IMR-90 (cell line): ENCODE measurements around the gene SKIC8. TPM values are rescaled to one million over a fixed set of nuclear protein-coding genes. Genes with fewer than 3 reads are reported as not detected.

Source experiments
- ATAC-seq: fragments of 200-7000 bp; cut with Tn5 transposase; 2 replicates; pipeline ENCODE4 v1.9.1; 2020; ENCODE audit warnings: low read depth, mild to moderate bottlenecking, moderate library complexity
- BruUV-seq: library from RNA; stranded (reverse); fragments of 400-500 nt; replicated peaks from 2 replicates; lab custom pipeline; 2021; lab: Mats Ljungman, UMichigan
- CTCF ChIA-PET: fragments of 300-600 bp; formaldehyde crosslinking; extraction: SDS; loops from one replicate; lab custom pipeline; 2021; ENCODE audit warnings: antibody characterized with exemption; lab: Yijun Ruan, JAX
- POLR2A ChIA-PET: fragments of 300-600 bp; sonication (Branson Sonifier 250); formaldehyde crosslinking; loops from one replicate; lab custom pipeline; 2022; ENCODE audit warnings: antibody characterized with exemption; ENCODE audit not compliant: unreplicated experiment; lab: Charles Lee
- DNase-seq: peaks from one replicate; pipeline ENCODE4 v3.0.0; 2013
- H2AFZ ChIP-seq: replicated peaks from 2 replicates; pipeline ENCODE3; 2013; ENCODE audit warnings: low read length, mild to moderate bottlenecking; ENCODE audit not compliant: poor library complexity
- H2AK5ac ChIP-seq: 2 replicates; pipeline ENCODE4 v1.6.1; 2013; ENCODE audit warnings: low read depth, low read length, inconsistent platforms
- H2AK9ac ChIP-seq: replicated peaks from 2 replicates; pipeline ENCODE3; 2013; ENCODE audit warnings: mild to moderate bottlenecking, low read depth, low read length, moderate library complexity; ENCODE audit not compliant: poor library complexity
- H2BK120ac ChIP-seq: 2 replicates; pipeline ENCODE4 v1.6.1; 2013; ENCODE audit warnings: low read depth, low read length, inconsistent platforms
- H2BK15ac ChIP-seq: 3 replicates; pipeline ENCODE4 v1.6.1; 2013; ENCODE audit warnings: low read depth, low read length, inconsistent platforms
- H2BK20ac ChIP-seq: 2 replicates; pipeline ENCODE4 v1.6.1; 2013; ENCODE audit warnings: low read depth, mild to moderate bottlenecking, inconsistent platforms, low read length, moderate library complexity
- H2BK5ac ChIP-seq: 2 replicates; pipeline ENCODE4 v1.6.1; 2013; ENCODE audit warnings: mild to moderate bottlenecking, low read depth, low read length, inconsistent platforms; ENCODE audit not compliant: poor library complexity, severe bottlenecking
- H3K14ac ChIP-seq: replicated peaks from 2 replicates; pipeline ENCODE4 v1.6.1; 2013; ENCODE audit warnings: low read depth, low read length, inconsistent platforms
- H3K18ac ChIP-seq: 2 replicates; pipeline ENCODE4 v1.6.1; 2013; ENCODE audit warnings: low read depth, low read length, control low read depth
- H3K23ac ChIP-seq: 2 replicates; pipeline ENCODE4 v1.6.1; 2013; ENCODE audit warnings: low read depth, low read length, inconsistent platforms
- H3K27ac ChIP-seq: 2 replicates; pipeline ENCODE4 v1.5.1; 2013; ENCODE audit warnings: mild to moderate bottlenecking, control low read depth, low read length; ENCODE audit not compliant: insufficient read depth
- H3K27me3 ChIP-seq: 2 replicates; pipeline ENCODE4 v1.6.1; 2013; ENCODE audit warnings: low read length; ENCODE audit not compliant: control insufficient read depth, insufficient read depth
- H3K36me3 ChIP-seq: 2 replicates; pipeline ENCODE4 v1.6.1; 2013; ENCODE audit warnings: low read length, mixed read lengths; ENCODE audit not compliant: control insufficient read depth, insufficient read depth
- H3K4ac ChIP-seq: 2 replicates; pipeline ENCODE4 v1.6.1; 2013; ENCODE audit warnings: low read depth, low read length, inconsistent platforms
- H3K4me1 ChIP-seq: 2 replicates; pipeline ENCODE4 v1.6.1; 2013; ENCODE audit warnings: low read length, mixed read lengths; ENCODE audit not compliant: control insufficient read depth, insufficient read depth
- H3K4me2 ChIP-seq: 2 replicates; pipeline ENCODE4 v1.6.1; 2013; ENCODE audit warnings: low read depth, mild to moderate bottlenecking, control low read depth, low read length, moderate library complexity
- H3K4me3 ChIP-seq: 2 replicates; pipeline ENCODE4 v1.5.1; 2013; ENCODE audit warnings: low read depth, mild to moderate bottlenecking, control low read depth, low read length, moderate library complexity; ENCODE audit not compliant: insufficient read depth
- H3K56ac ChIP-seq: 2 replicates; pipeline ENCODE4 v1.6.1; 2013; ENCODE audit warnings: low read length, inconsistent platforms; ENCODE audit not compliant: insufficient read depth; ENCODE audit errors: extremely low read depth
- H3K79me1 ChIP-seq, 2 experiments: 2 replicates each; pipeline ENCODE4 v1.6.1; 2013; ENCODE audit warnings: low read length in 2 of 2, inconsistent platforms in 1 of 2, low read depth in 1 of 2
- H3K9ac ChIP-seq: 2 replicates; pipeline ENCODE4 v1.6.1; 2013; ENCODE audit warnings: low read depth, low read length, control low read depth
- H3K9me1 ChIP-seq: 2 replicates; pipeline ENCODE4 v1.6.1; 2013; ENCODE audit warnings: low read length, inconsistent platforms; ENCODE audit not compliant: insufficient read depth
- H3K9me3 ChIP-seq: 2 replicates; pipeline ENCODE4 v1.6.1; 2013; ENCODE audit warnings: low read length; ENCODE audit not compliant: control insufficient read depth, insufficient read depth
- H4K20me1 ChIP-seq: 2 replicates; pipeline ENCODE4 v1.6.1; 2013; ENCODE audit warnings: low read length, inconsistent platforms; ENCODE audit not compliant: insufficient read depth
- H4K5ac ChIP-seq: 2 replicates; pipeline ENCODE4 v1.6.1; 2013; ENCODE audit warnings: mild to moderate bottlenecking, low read depth, low read length, control low read depth
- H4K8ac ChIP-seq, 2 experiments: 2 replicates each; pipeline ENCODE4 v1.6.1; 2013; ENCODE audit warnings: low read depth in 2 of 2, low read length in 2 of 2, control low read depth in 1 of 2, inconsistent platforms in 1 of 2
- H4K91ac ChIP-seq: 2 replicates; pipeline ENCODE4 v1.6.1; 2013; ENCODE audit warnings: low read depth, low read length, inconsistent platforms; ENCODE audit not compliant: insufficient read depth
- MAZ ChIP-seq: IDR thresholded peaks from 2 replicates; pipeline ENCODE4 v1.6.1; 2012; ENCODE audit warnings: low read depth, mild to moderate bottlenecking, low read length, improper control_type of control experiment, moderate library complexity, borderline replicate concordance
- WGBS, 2 experiments: methylation state at CpG; one replicate each; pipeline versions ENCODE4 v1.1.5 to v1.1.7; 2013; ENCODE audit warnings: missing lambda C conversion rate in 2 of 2; ENCODE audit not compliant: insufficient read length in 1 of 2; ENCODE audit errors: extremely low coverage in 2 of 2; 5-methylcytosine and 5-hydroxymethylcytosine counted together
- dilution Hi-C: fragments of 300-500 bp; cut with HindIII; formaldehyde crosslinking; loops from one replicate; pipeline ENCODE4 v1.14.3; 2018; ENCODE audit warnings: low sequenced_read_pairs; ENCODE audit not compliant: unreplicated experiment
- in situ Hi-C: fragments of 300-500 bp; cut with MboI; formaldehyde crosslinking; loops from 3 replicates; pipeline ENCODE4 v1.14.3; 2019; ENCODE audit warnings: low sequenced_read_pairs, inconsistent platforms, mixed read lengths
- intact Hi-C: fragments of 100-400 bp; cut with micrococcal nuclease; formaldehyde crosslinking; loops from 2 replicates; pipeline ENCODE4 v1.10.0; 2022
- polyA plus RNA-seq, 3 experiments: library from polyadenylated mRNA; depleted of rRNA; stranded (reverse); fragments of >200 nt; gene quantifications; 2 replicates each; pipeline ENCODE4 v1.2.3, GENCODE V29; 2012; ENCODE audit warnings: low replicate concordance in 1 of 3
- total RNA-seq: library from RNA; depleted of rRNA; stranded (reverse); fragments of >200 nt; gene quantifications from 2 replicates; pipeline ENCODE4 v1.2.3, GENCODE V29; 2012

SKIC8 gene
- total and polyA plus RNA-seq, 2 of the 4 experiments (the other 2 are of a cell fraction), result 72.2 to 124 TPM

- Histone ChIP-seq H3K4ac (no peak overlapping the region), H3K9me1 (peaks cover 4% of the 10 kb centered on the region; the same call in 1 of the 2 replicates), H3K9ac (no peak overlapping the region), H3K56ac (no peak overlapping the region), H3K4me3 (no peak overlapping the region), H2AK9ac (no peak overlapping the region), H3K79me1 (peaks cover 16 to 28% of the 10 kb centered on the region in 2 experiments), H2AFZ (no peak overlapping the region), H3K27me3 (no peaks in the 10 kb centered on the region), H3K36me3 (no peaks in the 10 kb centered on the region), H4K5ac (no peak overlapping the region), H4K8ac (no peak overlapping the region), H2BK5ac (no peak overlapping the region), H3K18ac (no peak overlapping the region), H2BK20ac (no peak overlapping the region), H3K14ac (no peak overlapping the region), H4K20me1 (no peaks in the 10 kb centered on the region), H2AK5ac (no peak overlapping the region), H3K27ac (no peak overlapping the region), H3K4me1 (peaks cover 6% of the 10 kb centered on the region), H2BK15ac (no peak overlapping the region), H3K9me3 (no peaks in the 10 kb centered on the region), H4K91ac (no peak overlapping the region), H3K23ac (no peak overlapping the region), H2BK120ac (no peak overlapping the region), H3K4me2 (no peak overlapping the region)
- no peak for TF ChIP-seq MAZ
- ATAC-seq (no peak), DNase-seq (no peak)
- CTCF ChIA-PET, result no interaction called here
- intact Hi-C loops, result no loop called here
- no CpG with 5 or more reads among the region's 3 CpGs for WGBS, 2 experiments
- BruUV-seq, result no TSS peak
- POLR2A ChIA-PET, result no interaction called here
- dilution Hi-C loops, result no loop called here
- in situ Hi-C loops, result no loop called here
Measured at GRCh38 chr15:78301828-78302227, 2.4 kb upstream of the SKIC8 start.
